Stimulated activated CD8-positive, alpha-beta memory T cell treated with anti-CD3 and anti-CD28 coated beads, Interleukin-15, amount 100 ng/mL, for 48 hours (primary cell): Measurements from ENCODE around the gene ANO9.

Experiments used
- DNase-seq, 2 donors: peaks; one replicate each; pipeline ENCODE4 v3.0.0-alpha.2; 2020; ENCODE audit warnings: low read depth in 2 of 2

Gene ANO9

GRCh38 chr11:452916-453527 lies 11.2 kb upstream of the ANO9 start:
- DNase-seq: no peak

GRCh38 chr11:452203-452744 lies 10.5 kb upstream of the ANO9 start:
- no peak for DNase-seq

GRCh38 chr11:451738-452137 lies 9.9 kb upstream of the ANO9 start:
- DNase-seq: no peak

DNA sequence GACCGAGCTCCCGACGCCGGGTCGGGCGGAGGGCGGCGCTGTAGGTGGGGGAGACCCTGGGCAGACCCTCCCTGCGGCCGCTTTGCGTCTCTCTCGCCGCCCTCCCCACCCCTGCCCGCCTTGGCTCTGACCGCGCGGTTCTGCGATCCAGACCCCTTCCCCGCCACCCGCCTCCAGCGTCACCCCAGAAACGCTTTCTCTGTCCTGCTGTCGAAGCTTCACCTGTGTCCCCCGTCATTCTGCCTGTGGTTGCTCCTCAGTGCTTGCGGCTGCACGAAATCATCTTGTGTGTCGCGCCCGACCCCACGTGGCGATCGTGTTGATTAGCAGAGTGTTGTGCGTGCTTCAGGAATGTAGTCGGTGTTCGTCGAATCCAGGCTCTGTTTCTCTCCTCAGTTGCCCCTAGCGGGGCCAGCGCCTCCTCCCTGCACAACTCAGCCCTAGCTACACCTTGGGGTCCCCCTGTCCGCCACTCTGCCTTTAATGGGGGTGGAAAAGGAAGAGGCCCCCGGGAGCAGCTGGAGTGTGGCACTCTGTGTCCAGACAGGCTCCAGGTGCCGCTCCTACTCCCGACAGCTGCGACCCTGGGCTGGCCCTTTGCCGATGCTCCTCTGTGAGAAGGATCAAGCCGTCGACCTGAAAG lies 9.1 kb upstream of the ANO9 start:
- DNase-seq: peak; percentile 56 to 58

DNA sequence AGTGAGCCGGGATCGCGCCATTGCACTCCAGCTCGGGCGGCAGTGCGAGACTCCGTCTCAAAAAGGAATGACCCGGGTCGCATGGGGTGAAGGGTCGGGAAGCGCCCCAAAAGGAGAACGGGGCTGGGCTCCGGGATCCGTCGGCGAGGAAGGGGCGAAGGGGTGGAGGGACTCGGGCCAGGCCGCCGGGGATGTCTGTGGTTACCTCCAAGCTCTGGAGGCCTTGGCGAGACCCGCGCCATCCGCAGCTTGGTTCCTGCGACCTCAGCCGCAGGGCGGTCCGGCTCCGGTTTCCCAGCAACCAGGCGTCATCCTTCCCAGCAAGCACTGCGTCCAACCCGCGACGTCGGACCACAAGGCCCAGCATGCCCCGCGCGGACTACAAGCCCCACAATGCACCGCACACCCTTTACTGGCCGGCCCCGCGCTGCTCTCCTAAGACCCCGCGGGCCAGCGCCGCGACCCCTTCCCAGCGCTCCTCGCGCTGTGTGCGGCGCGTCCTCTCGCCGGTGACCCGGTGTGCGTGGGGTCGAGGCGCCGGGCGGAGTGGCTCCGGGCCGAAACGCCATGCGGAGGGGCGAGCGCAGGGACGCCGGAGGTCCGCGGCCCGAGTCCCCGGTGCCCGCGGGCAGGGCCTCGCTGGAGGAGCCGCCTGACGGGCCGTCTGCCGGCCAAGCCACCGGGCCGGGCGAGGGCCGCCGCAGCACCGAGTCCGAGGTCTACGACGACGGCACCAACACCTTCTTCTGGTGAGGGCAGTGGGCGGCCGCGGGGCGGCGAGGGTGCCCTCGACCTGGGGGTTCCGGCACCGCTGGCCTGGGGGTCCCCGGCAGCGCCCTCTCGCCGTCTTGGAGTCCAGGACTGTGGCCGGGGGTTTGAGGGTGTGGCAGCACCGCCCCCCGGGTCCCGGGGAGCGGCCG lies 8.3 kb upstream of the ANO9 start, which contains the start of gene PTDSS2:
TSS of gene PTDSS2 (plus strand) at position 391 of the 920 bp plus-strand sequence. CDS start at position 568, 177 bp downstream.
- peak; percentile 92 to 93 for DNase-seq

DNA sequence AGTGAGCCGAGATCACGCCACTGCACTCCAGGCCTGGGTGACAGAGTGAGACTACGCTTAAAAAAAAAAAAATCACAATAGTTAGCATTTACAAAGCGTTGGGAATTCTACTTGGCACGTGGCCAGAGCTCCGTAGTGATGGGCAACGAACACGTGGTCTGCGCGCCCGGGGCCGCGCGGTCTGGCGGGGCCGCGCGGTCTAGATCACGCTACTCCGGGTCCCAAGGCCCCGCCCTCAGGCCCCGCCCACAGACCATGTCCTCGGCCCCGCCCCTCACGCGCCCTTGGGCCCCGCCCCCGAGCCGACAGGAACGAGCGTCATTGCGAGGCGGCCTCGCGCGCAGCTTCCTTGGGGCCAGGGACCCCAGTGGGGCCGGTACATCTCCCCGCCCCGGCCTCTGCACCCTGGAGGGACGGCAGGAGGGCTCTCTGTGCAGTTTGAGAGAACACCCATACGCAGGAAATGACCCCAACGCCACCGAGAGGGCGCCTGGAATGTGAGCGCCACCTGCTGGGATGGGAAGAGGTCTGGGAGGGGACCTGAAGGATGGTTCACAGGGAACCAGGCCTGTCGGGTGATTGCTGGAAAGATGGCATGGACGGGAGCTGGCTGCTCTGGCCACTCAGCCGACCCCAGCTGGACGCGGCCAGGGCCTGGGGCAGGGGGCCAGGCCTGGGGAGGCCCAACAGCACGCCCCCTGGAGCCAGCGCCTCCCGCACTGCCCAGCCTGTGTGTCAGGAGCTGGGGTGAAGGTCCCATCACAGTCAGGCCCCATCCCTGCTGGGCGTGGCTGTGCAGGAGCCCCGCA lies 6.3 kb upstream of the ANO9 start:
- DNase-seq: peak; percentile 93

GRCh38 chr11:446891-447290 lies 5.1 kb upstream of the ANO9 start:
- no peak for DNase-seq

DNA sequence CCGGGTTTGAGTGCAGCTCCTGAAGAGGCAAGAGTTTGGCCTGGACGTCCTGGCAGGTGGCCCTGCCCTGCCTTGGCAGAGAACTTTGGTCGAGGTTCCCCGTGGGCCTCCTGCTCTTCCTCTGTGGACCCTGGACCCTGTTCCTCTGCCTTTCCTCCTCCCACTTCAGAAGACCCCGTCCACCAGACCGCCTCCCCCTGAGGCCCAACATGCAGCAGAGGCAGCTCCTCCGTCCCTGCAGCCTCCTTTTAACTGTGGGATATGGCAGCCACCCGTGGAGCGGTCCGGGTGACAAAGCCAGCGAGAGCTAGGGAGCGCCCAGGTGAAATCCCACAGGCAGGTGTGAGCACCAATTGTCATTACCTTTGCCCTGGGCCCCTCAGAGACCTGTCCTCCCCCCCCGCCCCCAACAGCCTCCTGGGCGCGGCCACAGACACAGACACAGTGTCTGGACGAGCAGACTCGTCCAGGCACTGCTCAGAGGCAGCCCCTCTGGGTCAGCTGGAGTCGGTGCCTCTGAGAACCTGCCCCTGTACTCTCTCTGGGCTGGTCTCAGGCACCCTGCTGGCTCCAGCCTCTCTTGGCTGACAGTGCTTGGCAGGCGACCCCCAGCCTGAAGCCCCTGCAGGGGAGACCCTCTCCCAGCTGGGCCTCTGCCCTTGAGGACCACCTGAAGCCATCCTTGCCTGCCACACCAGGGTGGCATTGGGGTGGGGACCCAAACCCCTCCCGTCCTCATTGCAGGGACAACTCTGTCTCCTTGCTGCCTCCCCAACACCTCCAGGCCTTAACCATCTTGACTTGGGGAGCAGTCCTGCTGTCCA lies 4.2 kb upstream of the ANO9 start:
- no peak for DNase-seq

DNA sequence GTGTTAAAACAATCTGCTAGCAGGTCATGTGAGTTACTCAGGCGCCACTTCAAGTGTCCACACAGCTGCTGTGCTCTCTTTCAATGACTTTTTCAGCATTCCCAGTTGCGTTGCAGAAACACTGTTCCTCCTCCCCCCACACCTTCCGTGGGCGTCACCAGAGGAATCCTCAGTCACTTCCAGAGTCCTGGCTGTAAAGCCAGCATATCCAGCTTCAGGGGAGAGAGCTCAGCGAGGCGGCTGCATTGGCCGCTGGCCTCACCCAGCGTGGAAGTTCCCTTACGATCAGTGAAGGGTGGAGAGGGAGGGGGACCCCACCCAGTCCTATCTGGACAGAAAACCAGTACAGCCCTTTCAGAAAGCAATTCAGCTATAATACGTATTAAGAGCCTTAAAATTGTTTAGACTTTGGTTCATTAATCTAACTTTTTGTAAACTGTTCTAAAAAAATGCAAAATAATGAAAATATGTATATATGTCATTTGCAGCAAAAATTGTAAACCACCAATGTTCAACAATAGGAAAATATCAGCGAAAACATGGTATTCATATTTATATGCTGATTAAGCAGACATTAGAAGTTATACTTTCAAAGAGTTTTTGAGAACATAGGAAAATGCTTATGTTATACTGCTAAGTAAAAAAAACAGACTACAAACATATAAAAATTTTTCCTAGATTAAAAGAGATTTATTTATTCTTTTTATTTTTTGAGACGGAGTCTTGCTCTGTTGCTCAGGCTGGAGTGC lies 2.8 kb upstream of the ANO9 start:
- no peak for DNase-seq

GRCh38 chr11:443542-444199 lies 1.9 kb upstream of the ANO9 start:
- DNase-seq: no peak

DNA sequence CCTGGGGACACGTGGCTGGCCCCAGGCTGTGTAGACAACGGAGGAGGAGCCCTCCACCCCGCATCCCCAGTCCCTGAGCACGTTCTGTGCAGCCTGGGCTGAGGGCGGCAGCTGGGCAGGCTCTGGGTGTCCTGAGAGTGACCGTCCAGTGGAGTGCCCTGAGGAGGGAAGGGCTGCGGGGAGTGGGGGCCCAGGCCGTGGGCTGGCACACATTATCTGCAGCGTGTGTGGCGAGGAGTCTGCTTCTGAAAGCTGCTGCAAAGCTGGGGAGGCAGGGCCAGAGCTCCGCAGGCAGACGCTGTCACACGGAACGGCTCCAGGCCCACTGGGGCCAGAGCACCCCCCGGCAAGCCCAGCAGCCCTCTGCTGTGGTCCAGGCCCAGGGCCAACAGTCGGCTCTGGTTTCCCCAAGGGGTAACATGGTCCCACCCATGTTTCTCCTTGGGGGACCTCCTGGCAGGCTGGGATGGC lies 835 bp upstream of the ANO9 start:
- DNase-seq: no peak

DNA sequence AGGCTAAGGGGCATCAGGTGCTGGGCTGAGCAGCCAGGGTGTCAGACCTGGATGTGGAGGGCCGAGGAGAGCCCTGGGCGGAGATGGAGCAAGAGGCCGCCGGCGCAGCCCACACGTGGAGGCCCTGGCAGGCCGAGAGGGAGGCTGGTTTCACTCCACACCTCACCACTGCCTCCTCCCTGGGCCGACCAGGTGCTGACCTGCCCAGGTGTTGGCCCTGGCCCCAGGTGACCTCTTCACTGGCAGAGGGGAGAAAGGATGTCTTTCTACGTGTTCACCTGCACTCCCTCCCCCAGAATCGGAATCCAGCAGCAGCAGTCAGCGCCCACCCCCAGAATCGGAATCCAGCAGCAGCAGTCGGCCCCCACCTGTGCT lies 781 bp downstream of the ANO9 start:
- DNase-seq: no peak

DNA sequence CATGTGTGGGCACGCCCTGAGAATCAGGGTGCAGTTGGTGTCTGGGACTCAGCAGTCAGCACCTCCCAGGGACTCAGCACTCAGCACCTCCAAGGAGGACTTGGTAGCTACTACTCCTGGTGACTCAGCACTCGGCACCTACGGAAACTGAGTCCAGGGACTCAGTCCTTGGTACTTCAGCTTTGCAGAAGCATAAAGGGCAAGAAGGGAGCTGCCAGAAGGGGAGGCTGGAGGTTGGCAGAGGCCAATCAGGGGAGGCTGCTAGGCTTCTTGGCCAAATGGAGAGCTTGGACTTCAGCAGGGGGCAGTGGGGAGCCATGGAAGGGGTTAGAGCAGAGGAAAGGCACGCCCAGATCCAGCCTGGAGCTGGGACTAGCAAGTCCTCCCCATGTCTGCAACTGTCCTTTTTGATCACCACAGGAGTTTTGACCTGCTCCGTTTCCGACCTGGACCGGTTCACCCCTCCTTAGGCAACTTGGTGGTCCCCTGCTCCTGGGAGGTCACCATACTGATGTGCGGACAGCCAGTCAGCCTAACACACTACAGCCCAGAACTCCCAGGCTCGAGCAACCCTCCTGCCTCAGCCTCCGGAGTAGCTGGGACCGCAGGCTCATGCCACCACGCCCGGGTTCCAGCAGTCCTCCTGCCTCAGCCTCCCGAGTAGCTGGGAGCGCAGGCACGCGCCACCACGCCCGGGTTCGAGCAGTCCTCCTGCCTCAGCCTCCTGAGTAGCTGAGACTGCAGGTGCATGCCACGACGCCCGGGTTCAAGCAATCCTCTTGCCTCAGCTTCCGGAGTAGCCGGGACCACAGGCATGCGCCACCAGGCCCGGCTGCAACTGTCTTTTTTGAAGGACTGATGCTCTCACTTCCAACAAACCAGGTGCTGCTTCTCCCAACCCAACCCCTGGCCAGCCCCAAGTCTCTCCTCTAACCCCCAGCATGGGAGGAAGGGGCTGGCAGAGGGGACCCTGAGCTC lies 1.5 kb downstream of the ANO9 start:
- no peak for DNase-seq

DNA sequence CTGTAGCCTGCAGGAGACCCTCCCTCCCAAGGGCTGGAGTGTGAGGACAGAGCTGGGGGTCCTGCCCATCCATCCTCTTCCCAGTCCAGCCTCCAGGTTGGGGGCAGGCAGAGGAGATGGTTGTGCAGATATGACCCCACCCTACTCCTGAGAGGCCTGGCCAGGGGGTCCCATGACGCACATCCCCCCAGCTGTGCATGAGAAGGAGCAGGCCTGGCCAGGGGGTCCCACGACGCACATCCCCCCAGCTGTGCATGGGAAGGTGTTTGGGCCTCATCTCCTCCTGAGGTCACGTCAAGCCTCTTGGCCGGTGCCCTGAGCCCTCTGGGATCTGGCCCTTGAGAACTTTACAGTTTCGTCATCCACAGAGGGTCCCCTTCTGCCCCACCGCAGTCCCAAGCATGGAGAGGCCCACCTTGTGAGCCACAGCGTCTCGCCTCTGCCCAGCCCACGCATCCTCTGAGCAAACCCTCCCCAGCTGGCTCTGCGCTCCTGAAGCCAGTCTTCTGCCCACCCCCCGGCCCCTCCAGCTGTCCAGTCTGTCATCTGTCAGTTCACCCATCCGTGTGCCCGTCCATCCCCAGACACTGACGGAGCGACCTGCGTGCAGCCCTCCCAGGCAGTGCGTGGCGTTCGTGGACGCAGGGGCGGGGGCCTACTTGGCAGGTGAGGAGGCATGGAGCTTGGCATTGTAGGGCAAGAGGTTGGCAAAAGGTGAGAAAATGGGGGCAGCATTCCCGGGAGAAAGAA lies 2.3 kb downstream of the ANO9 start:
- DNase-seq: no peak

DNA sequence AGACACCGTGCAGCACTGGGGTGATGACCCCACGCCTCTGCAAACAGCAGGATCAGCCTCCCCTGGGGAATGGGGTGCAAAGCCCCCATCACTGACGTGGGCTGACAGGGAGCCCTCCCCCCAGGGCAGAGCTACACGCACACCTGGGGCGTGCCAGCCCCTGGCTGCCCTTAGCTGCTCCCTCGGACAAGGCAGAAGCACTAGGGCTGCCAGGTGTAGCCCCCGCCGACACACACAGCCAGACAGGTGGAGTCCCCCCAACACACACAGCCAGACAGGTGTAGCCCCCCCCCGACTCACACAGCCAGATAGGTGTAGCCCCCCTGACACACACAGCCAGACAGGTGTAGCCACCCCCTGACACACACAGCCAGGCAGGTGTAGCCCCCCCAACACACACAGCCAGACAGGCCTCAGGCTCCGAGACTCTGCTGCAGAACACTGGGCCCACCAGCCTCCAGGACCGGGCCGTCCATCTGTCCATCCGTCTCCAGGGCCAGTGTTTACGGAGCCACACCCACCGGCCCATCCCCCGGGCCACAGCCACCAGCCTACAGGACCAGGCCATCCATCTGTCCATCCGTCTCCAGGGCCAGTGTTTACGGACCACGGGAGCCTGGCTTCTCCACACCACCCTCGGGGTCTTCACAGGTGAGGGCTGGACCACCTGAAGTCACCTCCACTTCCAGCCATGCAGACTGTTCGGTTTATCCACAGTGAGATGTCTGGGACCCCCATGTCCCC lies 3.5 kb downstream of the ANO9 start:
- no peak for DNase-seq

DNA sequence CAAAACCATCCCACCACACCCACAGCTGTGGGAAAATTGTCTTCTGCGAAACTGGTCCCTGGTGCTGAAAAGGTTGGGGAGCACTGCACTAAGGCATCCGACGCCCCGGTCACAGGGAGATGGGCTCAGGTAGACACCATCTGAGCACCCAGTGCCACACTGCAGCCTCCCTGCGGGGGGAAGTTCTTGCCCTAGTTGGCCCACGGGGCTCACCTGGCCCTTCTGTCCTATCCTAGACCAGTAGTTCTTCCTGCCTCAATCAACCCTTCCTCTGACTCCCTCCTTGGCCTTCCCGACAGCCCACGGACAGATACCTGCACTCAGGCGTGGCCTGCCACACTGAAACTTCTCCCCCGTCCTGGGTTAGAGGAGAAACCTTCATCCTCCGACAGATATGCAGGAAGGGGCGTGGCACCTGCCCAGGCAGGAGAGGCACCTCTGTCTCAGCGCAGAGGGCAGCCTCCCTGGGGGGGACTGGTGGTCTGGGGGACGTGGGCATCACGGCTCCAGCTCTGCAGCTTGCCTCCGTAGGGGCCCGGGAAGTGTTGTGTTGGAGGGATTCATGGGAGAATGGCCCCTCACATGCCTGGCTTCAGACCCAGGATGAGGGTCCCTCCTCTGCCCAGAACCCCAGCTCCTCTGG lies 4.5 kb downstream of the ANO9 start:
- no peak for DNase-seq
